ENCODE results near the gene SYCE3. TPM values are rescaled to one million over a fixed set of nuclear protein-coding genes. Genes with fewer than 3 reads are reported as not detected.

SYCE3 gene
- total and polyA plus RNA-seq, 2 experiments from 2014 or later, result not detected

DNA sequence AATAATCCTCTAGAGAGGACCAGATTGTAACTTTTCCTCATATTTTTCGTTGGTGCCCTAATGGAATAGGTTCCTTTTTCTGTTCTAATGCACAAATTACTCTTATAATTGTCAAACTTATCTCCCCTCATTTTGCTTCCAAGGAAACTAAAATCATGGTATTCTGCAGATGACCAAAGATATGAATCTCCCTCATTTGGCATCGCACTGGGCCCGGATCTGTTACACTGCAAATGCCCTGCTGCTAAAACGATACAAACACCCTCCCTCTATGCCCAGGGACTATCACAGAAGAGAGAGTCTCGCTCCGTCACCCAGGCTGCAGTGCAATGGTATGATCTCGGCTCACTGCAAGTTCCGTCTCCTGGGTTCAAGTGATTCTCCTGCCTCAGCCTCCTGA lies 9.4 kb downstream of the SYCE3 start (continued):
- TF ChIP-seq, protein P1, sequence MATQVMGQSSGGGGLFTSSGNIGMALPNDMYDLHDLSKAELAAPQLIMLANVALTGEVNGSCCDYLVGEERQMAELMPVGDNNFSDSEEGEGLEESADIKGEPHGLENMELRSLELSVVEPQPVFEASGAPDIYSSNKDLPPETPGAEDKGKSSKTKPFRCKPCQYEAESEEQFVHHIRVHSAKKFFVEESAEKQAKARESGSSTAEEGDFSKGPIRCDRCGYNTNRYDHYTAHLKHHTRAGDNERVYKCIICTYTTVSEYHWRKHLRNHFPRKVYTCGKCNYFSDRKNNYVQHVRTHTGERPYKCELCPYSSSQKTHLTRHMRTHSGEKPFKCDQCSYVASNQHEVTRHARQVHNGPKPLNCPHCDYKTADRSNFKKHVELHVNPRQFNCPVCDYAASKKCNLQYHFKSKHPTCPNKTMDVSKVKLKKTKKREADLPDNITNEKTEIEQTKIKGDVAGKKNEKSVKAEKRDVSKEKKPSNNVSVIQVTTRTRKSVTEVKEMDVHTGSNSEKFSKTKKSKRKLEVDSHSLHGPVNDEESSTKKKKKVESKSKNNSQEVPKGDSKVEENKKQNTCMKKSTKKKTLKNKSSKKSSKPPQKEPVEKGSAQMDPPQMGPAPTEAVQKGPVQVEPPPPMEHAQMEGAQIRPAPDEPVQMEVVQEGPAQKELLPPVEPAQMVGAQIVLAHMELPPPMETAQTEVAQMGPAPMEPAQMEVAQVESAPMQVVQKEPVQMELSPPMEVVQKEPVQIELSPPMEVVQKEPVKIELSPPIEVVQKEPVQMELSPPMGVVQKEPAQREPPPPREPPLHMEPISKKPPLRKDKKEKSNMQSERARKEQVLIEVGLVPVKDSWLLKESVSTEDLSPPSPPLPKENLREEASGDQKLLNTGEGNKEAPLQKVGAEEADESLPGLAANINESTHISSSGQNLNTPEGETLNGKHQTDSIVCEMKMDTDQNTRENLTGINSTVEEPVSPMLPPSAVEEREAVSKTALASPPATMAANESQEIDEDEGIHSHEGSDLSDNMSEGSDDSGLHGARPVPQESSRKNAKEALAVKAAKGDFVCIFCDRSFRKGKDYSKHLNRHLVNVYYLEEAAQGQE (IDR thresholded peaks at IDR 0.05; ENCODE audit: unreplicated experiment), result no peak
- TF ChIP-seq, protein P2, sequence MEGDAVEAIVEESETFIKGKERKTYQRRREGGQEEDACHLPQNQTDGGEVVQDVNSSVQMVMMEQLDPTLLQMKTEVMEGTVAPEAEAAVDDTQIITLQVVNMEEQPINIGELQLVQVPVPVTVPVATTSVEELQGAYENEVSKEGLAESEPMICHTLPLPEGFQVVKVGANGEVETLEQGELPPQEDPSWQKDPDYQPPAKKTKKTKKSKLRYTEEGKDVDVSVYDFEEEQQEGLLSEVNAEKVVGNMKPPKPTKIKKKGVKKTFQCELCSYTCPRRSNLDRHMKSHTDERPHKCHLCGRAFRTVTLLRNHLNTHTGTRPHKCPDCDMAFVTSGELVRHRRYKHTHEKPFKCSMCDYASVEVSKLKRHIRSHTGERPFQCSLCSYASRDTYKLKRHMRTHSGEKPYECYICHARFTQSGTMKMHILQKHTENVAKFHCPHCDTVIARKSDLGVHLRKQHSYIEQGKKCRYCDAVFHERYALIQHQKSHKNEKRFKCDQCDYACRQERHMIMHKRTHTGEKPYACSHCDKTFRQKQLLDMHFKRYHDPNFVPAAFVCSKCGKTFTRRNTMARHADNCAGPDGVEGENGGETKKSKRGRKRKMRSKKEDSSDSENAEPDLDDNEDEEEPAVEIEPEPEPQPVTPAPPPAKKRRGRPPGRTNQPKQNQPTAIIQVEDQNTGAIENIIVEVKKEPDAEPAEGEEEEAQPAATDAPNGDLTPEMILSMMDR (conservative IDR thresholded peaks at IDR 0.05; ENCODE audit: low read depth in 2 of 2), result no peak
- TF ChIP-seq POLR2AphosphoS5 (IDR thresholded peaks at IDR 0.05; ENCODE audit: low read depth) (no peak), STAT1 (IDR thresholded peaks at IDR 0.05; ENCODE audit: unreplicated experiment) (no peak)

DNA sequence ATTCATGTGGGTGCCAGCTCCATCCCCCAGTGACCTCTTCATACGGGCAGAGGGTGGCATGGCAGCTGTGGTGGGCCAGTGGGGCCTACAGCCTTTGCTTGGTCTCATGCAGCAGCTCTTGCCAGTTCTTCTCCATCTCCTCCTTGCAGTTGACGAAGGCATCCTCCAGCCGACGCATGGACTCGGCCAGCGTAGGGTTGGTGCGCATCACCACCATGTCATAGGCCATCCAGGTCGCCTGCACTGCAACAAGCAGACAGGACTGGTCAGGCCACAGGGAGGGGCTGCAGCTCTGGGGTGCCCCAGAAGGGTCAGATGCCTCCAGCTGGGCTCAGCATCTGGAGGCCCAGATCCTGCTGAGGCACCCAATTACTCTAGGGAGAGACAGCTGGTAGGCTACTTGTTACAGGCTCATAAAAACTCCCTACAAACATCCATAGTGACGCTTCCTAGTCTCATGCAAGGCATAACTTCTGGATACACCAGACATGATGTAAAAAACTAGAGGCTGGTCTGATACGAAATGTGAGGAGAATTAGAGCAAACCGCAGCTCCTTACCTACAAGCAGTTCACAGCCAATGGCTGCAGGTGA lies 11.5 kb downstream of the SYCE3 start:
- no peaks in the 10 kb centered on the region for H3K36me3 Mint-ChIP-seq (ENCODE audit: low read depth)
- DNase-seq (ENCODE audit: low spot score) (no peak), ATAC-seq (no peak)
- H3K27ac ChIP-seq (ENCODE audit: low read depth), result no peak overlapping the region
- H3K4me1 Mint-ChIP-seq, result peaks cover 9% of the 10 kb centered on the region; the same call in 2 of the 3 replicates
- no peak overlapping the region for H3K27ac Mint-ChIP-seq
- no peak overlapping the region for H3K4me3 ChIP-seq
- no peaks in the 10 kb centered on the region for H3K4me1 ChIP-seq (ENCODE audit: insufficient read depth)
- H3K27me3 Mint-ChIP-seq (ENCODE audit: insufficient read depth, low read depth, poor library complexity), result peaks cover 21% of the 10 kb centered on the region
- H3K4me3 Mint-ChIP-seq, result no peak overlapping the region
- no peaks in the 10 kb centered on the region for H3K9me3 Mint-ChIP-seq
- no peaks in the 10 kb centered on the region for H3K9me2 ChIP-seq (ENCODE audit: insufficient read depth)
- H3F3A ChIP-seq (replicated peaks; ENCODE audit: low read depth), result no peaks in the 10 kb centered on the region; the same call in 1 of the 2 replicates
- no peak overlapping the region for H2AFZ ChIP-seq
- no peak for TF ChIP-seq ZNF114 (CRISPR knock-in tag; IDR thresholded peaks at IDR 0.05)
- TF ChIP-seq, protein P2 (conservative IDR thresholded peaks at IDR 0.05; ENCODE audit: low read depth in 2 of 2), result no peak
- TF ChIP-seq EZH2 (IDR thresholded peaks at IDR 0.05; ENCODE audit: low read depth, unreplicated experiment), result no peak
- TF ChIP-seq, protein P3, sequence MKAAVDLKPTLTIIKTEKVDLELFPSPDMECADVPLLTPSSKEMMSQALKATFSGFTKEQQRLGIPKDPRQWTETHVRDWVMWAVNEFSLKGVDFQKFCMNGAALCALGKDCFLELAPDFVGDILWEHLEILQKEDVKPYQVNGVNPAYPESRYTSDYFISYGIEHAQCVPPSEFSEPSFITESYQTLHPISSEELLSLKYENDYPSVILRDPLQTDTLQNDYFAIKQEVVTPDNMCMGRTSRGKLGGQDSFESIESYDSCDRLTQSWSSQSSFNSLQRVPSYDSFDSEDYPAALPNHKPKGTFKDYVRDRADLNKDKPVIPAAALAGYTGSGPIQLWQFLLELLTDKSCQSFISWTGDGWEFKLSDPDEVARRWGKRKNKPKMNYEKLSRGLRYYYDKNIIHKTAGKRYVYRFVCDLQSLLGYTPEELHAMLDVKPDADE (IDR thresholded peaks at IDR 0.05), result no peak
- TF ChIP-seq STAT1 (IDR thresholded peaks at IDR 0.05; ENCODE audit: unreplicated experiment), result no peak
- no peaks in the 10 kb centered on the region for H3K79me2 ChIP-seq (replicated peaks; ENCODE audit: insufficient read depth)
- H3K4me2 ChIP-seq, result no peak overlapping the region
- no peaks in the 10 kb centered on the region for H3K36me3 ChIP-seq (ENCODE audit: insufficient read depth)
- H3K27me3 ChIP-seq (ENCODE audit: insufficient read depth), result peaks cover 18% of the 10 kb centered on the region; the same call in 1 of the 2 replicates
- H4K20me1 ChIP-seq (replicated peaks; ENCODE audit: insufficient read depth), result no peaks in the 10 kb centered on the region

All from GM23338 (cell line).